ENCODE results near the gene PDE1A.

DNA sequence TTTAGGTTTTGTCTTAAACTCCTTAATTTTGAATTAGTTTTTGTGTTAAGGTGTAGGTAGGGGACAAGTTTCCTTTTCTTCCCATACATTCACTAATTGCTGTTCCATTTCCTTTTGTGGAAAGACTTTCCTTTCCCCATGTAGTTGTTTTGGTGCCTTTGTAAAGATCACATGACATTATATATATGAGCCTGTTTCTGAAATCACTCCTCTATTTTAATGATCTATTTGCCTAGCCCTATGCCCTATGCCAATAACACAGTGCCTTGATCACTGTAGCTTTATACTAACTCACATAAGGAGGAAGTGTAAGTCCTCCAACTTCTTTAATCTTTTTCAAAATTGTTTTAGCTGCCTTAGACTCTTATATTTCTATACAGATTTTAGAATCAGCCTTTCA is 229.3 kb downstream of the PDE1A start:
- TF ChIP-seq, protein P1, sequence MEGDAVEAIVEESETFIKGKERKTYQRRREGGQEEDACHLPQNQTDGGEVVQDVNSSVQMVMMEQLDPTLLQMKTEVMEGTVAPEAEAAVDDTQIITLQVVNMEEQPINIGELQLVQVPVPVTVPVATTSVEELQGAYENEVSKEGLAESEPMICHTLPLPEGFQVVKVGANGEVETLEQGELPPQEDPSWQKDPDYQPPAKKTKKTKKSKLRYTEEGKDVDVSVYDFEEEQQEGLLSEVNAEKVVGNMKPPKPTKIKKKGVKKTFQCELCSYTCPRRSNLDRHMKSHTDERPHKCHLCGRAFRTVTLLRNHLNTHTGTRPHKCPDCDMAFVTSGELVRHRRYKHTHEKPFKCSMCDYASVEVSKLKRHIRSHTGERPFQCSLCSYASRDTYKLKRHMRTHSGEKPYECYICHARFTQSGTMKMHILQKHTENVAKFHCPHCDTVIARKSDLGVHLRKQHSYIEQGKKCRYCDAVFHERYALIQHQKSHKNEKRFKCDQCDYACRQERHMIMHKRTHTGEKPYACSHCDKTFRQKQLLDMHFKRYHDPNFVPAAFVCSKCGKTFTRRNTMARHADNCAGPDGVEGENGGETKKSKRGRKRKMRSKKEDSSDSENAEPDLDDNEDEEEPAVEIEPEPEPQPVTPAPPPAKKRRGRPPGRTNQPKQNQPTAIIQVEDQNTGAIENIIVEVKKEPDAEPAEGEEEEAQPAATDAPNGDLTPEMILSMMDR (IDR thresholded peaks at IDR 0.05; ENCODE audit: low read depth, low read length, missing input control): no peak
- TF ChIP-seq SP1 (IDR thresholded peaks at IDR 0.05) (no peak), FOXA2 (IDR thresholded peaks at IDR 0.05) (no peak), YY1 (IDR thresholded peaks at IDR 0.05) (no peak), GABPA (IDR thresholded peaks at IDR 0.05 in 1 of 2, conservative IDR thresholded peaks at IDR 0.05 in 1 of 2) (no peak)
- TF ChIP-seq, protein P2, sequence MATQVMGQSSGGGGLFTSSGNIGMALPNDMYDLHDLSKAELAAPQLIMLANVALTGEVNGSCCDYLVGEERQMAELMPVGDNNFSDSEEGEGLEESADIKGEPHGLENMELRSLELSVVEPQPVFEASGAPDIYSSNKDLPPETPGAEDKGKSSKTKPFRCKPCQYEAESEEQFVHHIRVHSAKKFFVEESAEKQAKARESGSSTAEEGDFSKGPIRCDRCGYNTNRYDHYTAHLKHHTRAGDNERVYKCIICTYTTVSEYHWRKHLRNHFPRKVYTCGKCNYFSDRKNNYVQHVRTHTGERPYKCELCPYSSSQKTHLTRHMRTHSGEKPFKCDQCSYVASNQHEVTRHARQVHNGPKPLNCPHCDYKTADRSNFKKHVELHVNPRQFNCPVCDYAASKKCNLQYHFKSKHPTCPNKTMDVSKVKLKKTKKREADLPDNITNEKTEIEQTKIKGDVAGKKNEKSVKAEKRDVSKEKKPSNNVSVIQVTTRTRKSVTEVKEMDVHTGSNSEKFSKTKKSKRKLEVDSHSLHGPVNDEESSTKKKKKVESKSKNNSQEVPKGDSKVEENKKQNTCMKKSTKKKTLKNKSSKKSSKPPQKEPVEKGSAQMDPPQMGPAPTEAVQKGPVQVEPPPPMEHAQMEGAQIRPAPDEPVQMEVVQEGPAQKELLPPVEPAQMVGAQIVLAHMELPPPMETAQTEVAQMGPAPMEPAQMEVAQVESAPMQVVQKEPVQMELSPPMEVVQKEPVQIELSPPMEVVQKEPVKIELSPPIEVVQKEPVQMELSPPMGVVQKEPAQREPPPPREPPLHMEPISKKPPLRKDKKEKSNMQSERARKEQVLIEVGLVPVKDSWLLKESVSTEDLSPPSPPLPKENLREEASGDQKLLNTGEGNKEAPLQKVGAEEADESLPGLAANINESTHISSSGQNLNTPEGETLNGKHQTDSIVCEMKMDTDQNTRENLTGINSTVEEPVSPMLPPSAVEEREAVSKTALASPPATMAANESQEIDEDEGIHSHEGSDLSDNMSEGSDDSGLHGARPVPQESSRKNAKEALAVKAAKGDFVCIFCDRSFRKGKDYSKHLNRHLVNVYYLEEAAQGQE (IDR thresholded peaks at IDR 0.05): no peak
- TF ChIP-seq, protein P3, sequence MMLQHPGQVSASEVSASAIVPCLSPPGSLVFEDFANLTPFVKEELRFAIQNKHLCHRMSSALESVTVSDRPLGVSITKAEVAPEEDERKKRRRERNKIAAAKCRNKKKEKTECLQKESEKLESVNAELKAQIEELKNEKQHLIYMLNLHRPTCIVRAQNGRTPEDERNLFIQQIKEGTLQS (IDR thresholded peaks at IDR 0.05): no peak
- TF ChIP-seq, protein P4, sequence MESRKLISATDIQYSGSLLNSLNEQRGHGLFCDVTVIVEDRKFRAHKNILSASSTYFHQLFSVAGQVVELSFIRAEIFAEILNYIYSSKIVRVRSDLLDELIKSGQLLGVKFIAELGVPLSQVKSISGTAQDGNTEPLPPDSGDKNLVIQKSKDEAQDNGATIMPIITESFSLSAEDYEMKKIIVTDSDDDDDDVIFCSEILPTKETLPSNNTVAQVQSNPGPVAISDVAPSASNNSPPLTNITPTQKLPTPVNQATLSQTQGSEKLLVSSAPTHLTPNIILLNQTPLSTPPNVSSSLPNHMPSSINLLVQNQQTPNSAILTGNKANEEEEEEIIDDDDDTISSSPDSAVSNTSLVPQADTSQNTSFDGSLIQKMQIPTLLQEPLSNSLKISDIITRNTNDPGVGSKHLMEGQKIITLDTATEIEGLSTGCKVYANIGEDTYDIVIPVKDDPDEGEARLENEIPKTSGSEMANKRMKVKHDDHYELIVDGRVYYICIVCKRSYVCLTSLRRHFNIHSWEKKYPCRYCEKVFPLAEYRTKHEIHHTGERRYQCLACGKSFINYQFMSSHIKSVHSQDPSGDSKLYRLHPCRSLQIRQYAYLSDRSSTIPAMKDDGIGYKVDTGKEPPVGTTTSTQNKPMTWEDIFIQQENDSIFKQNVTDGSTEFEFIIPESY (IDR thresholded peaks at IDR 0.05): no peak
